Activated CD8-positive, alpha-beta memory T cell treated with anti-CD3 and anti-CD28 coated beads, Interleukin-2, amount 50 U/mL, for 24 hours (primary cell): ENCODE results near the gene SLC7A9.
"Not testable (repeated sequence)": the region's sequence is repeated elsewhere in the genome, so short reads cannot be mapped to it uniquely, and the experiment has no call there.

ENCODE experiments used
- DNase-seq: peaks from one replicate; pipeline ENCODE4 v3.0.0-alpha.2; 2020; ENCODE audit errors: extremely low read depth

SLC7A9 gene

DNA sequence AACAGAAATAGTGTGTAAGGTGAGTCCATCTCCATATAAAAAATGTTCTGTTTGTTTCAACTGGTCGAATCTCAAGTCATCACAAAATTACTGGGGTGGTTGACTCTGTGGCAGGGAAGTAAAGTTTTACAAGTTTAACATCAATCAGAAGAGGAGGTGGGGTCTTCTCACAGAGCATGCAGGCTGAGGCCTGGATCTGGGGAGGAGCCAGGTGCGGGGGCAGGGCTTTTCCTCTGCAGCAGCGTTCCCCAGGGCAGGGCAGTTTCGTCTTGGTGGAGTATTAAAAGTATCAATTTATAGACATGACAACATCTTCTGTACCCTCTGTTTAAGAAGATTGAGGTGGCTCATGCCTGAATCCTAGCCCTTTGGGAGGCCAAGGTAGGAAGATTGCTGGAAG, 68.8 kb downstream of the SLC7A9 start:
- no peak for DNase-seq

DNA sequence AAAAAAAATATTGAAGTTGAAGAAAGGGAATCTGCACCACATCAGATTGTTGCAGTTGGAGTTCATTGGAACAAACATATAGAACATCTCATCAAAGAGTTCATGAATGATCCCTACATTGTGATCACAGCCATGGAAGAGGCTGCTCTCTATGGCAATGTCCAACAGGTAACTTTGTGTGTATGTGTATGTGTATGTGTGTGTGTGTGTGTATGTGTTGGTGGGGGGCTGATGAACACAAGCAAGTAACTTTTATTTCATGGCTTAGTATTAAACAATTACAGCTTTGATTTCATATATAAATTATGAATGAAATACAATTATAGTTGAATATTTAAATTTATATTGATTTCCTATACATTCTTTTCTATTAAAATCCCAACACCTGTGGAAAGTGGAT, 69.4 kb downstream of the SLC7A9 start:
- no peak for DNase-seq

DNA sequence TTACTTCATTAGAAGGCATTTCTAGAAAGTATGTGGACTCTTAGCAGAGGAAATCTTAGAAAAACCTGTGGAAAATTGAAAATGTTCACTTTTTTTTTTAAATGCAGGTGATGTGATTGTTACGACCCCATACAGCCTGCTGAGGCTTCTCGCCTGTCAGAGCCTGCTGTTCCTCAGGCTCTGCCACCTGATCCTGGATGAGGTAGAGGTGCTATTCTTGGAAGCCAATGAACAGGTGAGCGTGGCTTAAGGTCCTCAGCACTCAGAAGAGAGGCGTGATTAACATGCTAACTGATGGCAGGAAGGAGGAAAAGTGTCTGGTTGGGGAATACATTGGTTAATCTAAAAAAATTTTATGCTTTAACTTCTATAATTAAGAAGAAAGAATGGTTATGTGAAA, 71.4 kb downstream of the SLC7A9 start:
- no peak for DNase-seq

DNA sequence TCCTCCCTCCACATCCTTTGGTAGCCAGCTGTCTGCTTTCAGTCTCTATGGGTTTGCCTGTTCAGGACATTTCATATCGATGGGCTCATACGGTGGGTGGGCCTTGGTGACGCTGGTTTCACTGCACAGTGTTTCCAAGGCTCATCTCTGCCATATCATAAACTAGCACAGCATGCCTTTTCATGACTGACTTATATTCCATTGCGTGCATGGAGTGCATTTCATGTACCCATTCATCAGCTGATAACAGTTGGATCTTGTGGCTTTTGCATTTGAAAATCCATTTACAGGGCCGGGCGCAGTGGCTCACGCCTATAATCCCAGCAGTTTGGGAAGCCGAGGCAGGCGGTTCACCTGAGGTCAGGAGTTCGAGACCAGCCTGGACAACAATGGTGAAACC, 80.1 kb downstream of the SLC7A9 start:
- DNase-seq: no peak

DNA sequence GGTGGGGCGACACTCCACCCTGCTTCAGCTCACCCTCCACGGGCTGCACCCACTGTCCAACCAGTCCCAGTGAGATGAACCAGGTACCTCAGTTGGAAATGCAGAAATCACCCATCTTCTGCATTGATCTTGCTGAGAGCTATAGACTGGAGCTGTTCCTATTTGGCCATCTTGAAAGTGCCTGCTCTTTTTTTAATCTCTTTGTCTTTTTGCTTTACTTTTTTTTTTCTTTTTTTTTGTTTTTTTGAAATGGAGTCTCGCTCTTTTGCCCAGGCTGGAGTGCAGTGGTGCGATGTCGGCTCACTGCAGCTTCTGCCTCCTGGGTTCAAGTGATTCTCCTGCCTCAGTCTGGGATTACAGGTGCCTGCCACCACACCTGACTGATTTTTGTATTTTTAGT, 81.7 kb downstream of the SLC7A9 start:
- not testable (repeated sequence) for DNase-seq

DNA sequence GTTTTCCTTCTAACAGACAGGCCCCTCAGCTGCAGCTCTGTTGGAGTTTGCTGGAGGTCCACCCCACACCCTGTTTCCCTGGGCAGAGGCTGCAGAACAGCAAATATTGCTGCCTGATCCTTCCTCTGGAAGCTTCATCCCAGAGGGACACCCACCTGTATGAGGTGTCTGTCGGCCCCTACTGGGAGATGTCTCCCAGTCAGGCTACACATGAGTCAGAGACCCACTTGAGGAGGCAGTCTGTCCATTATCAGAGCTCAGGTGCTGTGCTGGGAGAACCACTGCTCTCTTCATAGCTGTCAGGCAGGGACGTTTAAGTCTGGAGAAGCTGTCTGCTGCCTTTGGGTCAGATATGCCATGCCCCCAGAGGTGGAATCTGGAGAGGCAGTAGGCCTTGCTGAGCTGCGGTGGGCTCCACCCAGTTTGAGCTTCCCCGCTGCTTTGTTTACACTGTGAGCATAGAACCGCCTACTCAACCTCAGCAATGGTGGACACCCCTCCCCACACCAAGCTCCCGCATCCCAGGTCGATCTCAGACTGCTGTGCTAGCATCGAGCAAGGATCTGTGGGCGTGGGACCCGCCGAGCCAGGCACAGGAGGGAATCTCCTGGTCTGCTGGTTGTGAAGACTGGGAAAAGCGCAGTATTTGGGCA, 82.3 kb downstream of the SLC7A9 start:
- DNase-seq: not testable (repeated sequence)

DNA sequence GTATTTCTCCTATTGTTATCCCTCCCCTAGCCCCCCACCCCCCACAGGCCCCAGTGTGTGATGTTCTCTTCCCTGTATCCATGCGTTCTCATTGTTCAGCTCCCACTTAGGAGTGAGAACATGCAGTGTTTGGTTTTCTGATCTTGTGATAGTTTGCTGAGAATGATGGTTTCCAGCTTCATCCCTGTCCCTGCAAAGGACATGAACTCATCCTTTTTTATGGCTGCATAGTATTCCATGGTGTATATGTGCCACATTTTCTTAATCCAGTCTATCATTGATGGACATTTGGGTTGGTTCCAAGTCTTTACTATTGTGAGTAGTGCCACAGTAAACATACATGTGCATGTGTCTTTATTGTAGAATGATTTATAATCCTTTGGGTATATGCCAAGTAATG, 87.5 kb downstream of the SLC7A9 start:
- DNase-seq: not testable (repeated sequence)

DNA sequence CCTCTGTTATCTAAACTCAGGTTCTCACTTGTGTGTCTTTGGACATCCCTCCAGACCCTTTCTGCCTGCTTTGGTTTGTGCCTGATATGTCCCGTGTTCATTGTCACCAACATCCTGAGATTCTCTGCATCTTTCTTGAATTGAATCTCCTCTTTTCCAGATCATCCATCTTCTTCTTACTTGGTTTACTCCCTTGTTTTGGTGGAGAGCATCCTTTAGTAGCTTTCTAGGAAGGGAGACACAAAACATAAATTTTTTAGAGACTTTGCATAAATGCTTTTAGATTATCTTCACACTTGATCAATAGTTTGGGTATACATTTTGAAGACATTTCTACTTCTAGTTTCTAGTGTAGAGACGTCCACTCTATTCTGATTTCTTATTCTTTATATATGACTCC, 88.3 kb downstream of the SLC7A9 start:
- no peak for DNase-seq
